Neural progenitor cell (in vitro differentiated cells): Measurements from ENCODE around the gene EDN2. TPM values are rescaled to one million over a fixed set of nuclear protein-coding genes. Genes with fewer than 3 reads are reported as not detected.

Experiments
- DNase-seq: peaks from one replicate; pipeline ENCODE4 v3.0.0-alpha.2; 2016; ENCODE audit warnings: low spot score
- H2AFZ ChIP-seq: fragments of 200-600 bp; sonication (generic); replicated peaks from 2 replicates; pipeline ENCODE4 v1.6.1; 2016; ENCODE audit warnings: antibody characterized with exemption
- H3F3A ChIP-seq: fragments of 200-600 bp; sonication (generic); 2 replicates; pipeline ENCODE4 v1.6.1; 2016; ENCODE audit warnings: antibody characterized with exemption, low read depth
- H3K27ac ChIP-seq: fragments of 200-600 bp; sonication (generic); 2 replicates; pipeline ENCODE4 v1.5.1; 2016; ENCODE audit warnings: mild to moderate bottlenecking
- H3K27me3 ChIP-seq: fragments of 200-600 bp; sonication (generic); 2 replicates; pipeline ENCODE4 v1.6.1; 2016; ENCODE audit warnings: mild to moderate bottlenecking, moderate library complexity
- H3K36me3 ChIP-seq: fragments of 200-600 bp; sonication (generic); 2 replicates; pipeline ENCODE4 v1.5.1; 2016
- H3K4me1 ChIP-seq: fragments of 200-600 bp; sonication (generic); 2 replicates; pipeline ENCODE4 v1.6.1; 2016; ENCODE audit warnings: mixed run types
- H3K4me2 ChIP-seq: fragments of 200-600 bp; sonication (generic); 2 replicates; pipeline ENCODE4 v1.6.1; 2016
- H3K4me3 ChIP-seq: fragments of 200-600 bp; sonication (generic); 2 replicates; pipeline ENCODE4 v1.5.1; 2016
- H3K79me2 ChIP-seq: fragments of 200-600 bp; sonication (generic); 2 replicates; pipeline ENCODE4 v1.6.1; 2016; ENCODE audit warnings: low read depth
- H3K9ac ChIP-seq: fragments of 200-600 bp; sonication (generic); 2 replicates; pipeline ENCODE4 v1.6.1; 2016
- H3K9me3 ChIP-seq: fragments of 200-600 bp; sonication (generic); 2 replicates; pipeline ENCODE4 v1.5.1; 2016; ENCODE audit warnings: low read depth
- H4K20me1 ChIP-seq: fragments of 200-600 bp; sonication (generic); 2 replicates; pipeline ENCODE4 v1.6.1; 2016; ENCODE audit warnings: low read depth
- H3K27ac Mint-ChIP-seq: 3 replicates; pipeline ENCODE4 v1.8.0; 2021; ENCODE audit warnings: mixed read lengths
- H3K27me3 Mint-ChIP-seq: 2 replicates; pipeline ENCODE4 v1.8.0; 2022; ENCODE audit warnings: low read depth, mild to moderate bottlenecking, inconsistent platforms, moderate library complexity, mixed read lengths; ENCODE audit not compliant: insufficient read depth
- H3K36me3 Mint-ChIP-seq: 3 replicates; pipeline ENCODE4 v1.8.0; 2021; ENCODE audit warnings: mixed read lengths
- H3K4me1 Mint-ChIP-seq: 3 replicates; pipeline ENCODE4 v1.8.0; 2021; ENCODE audit warnings: mixed read lengths
- H3K4me3 Mint-ChIP-seq: 3 replicates; pipeline ENCODE4 v1.8.0; 2021; ENCODE audit warnings: mild to moderate bottlenecking, moderate library complexity, mixed read lengths
- H3K9me3 Mint-ChIP-seq: 3 replicates; pipeline ENCODE4 v1.8.0; 2020; ENCODE audit warnings: mixed read lengths
- EZH2 ChIP-seq: fragments of 200-600 bp; sonication (generic); IDR thresholded peaks from 2 replicates; pipeline ENCODE4 v1.6.1; 2017; ENCODE audit warnings: antibody characterized with exemption, mild to moderate bottlenecking, moderate library complexity
- EZH2phosphoT487 ChIP-seq: fragments of 200-600 bp; sonication (generic); IDR thresholded peaks from 2 replicates; pipeline ENCODE4 v1.6.1; 2017; ENCODE audit warnings: antibody characterized with exemption
- total RNA-seq: library from RNA; depleted of rRNA; stranded (reverse); fragments of >200 nt; gene quantifications from 2 replicates; pipeline ENCODE4 v1.2.3, GENCODE V29; 2015; ENCODE audit warnings: low replicate concordance
- TF ChIP-seq, protein P1 (sequence below): fragments of 200-600 bp; sonication (generic); IDR thresholded peaks from 2 replicates; pipeline ENCODE4 v1.5.1; 2017; ENCODE audit warnings: antibody characterized with exemption, mild to moderate bottlenecking

EDN2 gene
- total RNA-seq, 1 donor from 2014 or later = not detected

DNA sequence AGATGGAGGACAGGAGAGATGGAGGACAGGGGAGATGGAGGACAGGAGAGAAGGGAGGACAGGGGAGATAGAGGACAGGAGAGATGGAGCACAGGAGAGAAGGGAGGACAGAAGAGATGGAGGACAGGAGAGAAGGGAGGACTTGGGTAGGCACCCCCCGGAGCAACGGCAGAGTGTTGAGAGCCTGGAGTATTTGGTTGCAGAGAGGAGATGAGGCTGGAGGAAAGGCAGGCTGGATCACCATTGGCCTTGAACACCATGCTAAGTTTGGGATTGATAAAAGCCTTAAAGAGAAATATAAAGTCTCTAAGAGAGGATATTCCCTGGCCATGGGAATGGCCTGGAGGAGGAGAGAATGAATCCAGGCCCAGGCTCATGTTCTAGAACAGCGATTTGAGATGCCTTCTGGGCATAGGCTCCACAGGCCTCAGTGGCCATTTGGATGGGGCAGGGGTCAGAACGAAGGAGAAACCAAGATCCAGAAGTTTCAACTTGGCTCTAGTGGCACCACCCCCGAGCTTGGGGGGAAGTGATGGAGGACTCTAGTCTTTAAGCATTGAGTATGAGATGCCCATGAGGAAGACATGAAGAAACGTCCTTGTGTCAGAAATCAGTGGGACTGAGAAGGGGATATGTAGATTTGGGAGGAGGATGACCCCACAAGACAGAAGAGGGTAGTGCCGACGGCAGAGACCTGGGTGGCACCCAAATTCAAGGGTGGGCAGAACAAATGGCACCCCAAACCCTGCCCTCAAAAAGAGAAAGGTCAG lies 47.9 kb upstream of the EDN2 start:
- Histone ChIP-seq H3K79me2 (no peaks in the 10 kb centered on the region), H3K4me3 (no peak overlapping the region), H3K36me3 (no peaks in the 10 kb centered on the region), H3K4me1 (no peaks in the 10 kb centered on the region), H4K20me1 (no peaks in the 10 kb centered on the region), H3K27ac (no peak overlapping the region), H3K4me2 (no peak overlapping the region), H3K9me3 (no peaks in the 10 kb centered on the region), H3K9ac (no peak overlapping the region), H3F3A (no peaks in the 10 kb centered on the region), H2AFZ (no peak overlapping the region), H3K27me3 (no peaks in the 10 kb centered on the region)
- Mint-ChIP-seq H3K4me3 (no peak overlapping the region), H3K9me3 (no peaks in the 10 kb centered on the region), H3K27ac (no peak overlapping the region), H3K4me1 (peaks cover 14% of the 10 kb centered on the region), H3K36me3 (peaks cover 1% of the 10 kb centered on the region), H3K27me3 (peaks cover 7% of the 10 kb centered on the region)
- TF ChIP-seq EZH2phosphoT487 (no peak), EZH2 (no peak)
- TF ChIP-seq, protein P1, sequence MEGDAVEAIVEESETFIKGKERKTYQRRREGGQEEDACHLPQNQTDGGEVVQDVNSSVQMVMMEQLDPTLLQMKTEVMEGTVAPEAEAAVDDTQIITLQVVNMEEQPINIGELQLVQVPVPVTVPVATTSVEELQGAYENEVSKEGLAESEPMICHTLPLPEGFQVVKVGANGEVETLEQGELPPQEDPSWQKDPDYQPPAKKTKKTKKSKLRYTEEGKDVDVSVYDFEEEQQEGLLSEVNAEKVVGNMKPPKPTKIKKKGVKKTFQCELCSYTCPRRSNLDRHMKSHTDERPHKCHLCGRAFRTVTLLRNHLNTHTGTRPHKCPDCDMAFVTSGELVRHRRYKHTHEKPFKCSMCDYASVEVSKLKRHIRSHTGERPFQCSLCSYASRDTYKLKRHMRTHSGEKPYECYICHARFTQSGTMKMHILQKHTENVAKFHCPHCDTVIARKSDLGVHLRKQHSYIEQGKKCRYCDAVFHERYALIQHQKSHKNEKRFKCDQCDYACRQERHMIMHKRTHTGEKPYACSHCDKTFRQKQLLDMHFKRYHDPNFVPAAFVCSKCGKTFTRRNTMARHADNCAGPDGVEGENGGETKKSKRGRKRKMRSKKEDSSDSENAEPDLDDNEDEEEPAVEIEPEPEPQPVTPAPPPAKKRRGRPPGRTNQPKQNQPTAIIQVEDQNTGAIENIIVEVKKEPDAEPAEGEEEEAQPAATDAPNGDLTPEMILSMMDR = no peak
- no peak for DNase-seq

DNA sequence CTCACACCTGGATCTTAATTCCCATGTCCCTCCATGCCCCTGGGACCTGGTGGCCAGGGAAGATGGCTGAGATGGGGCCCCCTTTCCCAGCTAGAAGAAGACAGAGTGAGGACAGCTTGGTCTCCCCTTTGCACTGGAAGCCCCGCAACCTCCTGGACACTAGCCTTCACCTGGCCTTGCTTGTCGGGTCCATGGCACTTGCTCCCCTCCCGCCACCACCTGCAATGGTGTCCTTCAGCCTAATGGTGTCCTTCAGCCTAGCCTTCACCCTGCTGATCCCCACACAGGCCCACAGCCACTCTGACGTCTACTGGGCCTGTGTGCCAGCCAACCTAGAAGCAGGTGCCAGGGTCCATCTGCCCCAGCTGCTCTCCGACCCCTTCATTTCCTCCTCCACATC lies 45.9 kb upstream of the EDN2 start:
- Mint-ChIP-seq H3K27me3 (peaks cover 7% of the 10 kb centered on the region), H3K9me3 (no peaks in the 10 kb centered on the region), H3K4me3 (no peak overlapping the region), H3K4me1 (peaks cover 5% of the 10 kb centered on the region), H3K27ac (no peak overlapping the region), H3K36me3 (peaks cover 1% of the 10 kb centered on the region)
- Histone ChIP-seq H3F3A (no peaks in the 10 kb centered on the region), H4K20me1 (no peaks in the 10 kb centered on the region), H2AFZ (no peak overlapping the region), H3K27ac (no peak overlapping the region), H3K4me2 (no peak overlapping the region), H3K27me3 (no peaks in the 10 kb centered on the region), H3K4me1 (no peaks in the 10 kb centered on the region), H3K79me2 (no peaks in the 10 kb centered on the region), H3K9ac (no peak overlapping the region), H3K9me3 (no peaks in the 10 kb centered on the region), H3K4me3 (no peak overlapping the region), H3K36me3 (no peaks in the 10 kb centered on the region)
- TF ChIP-seq, protein P1 = no peak
- TF ChIP-seq EZH2phosphoT487 (no peak), EZH2 (no peak)
- DNase-seq = no peak

DNA sequence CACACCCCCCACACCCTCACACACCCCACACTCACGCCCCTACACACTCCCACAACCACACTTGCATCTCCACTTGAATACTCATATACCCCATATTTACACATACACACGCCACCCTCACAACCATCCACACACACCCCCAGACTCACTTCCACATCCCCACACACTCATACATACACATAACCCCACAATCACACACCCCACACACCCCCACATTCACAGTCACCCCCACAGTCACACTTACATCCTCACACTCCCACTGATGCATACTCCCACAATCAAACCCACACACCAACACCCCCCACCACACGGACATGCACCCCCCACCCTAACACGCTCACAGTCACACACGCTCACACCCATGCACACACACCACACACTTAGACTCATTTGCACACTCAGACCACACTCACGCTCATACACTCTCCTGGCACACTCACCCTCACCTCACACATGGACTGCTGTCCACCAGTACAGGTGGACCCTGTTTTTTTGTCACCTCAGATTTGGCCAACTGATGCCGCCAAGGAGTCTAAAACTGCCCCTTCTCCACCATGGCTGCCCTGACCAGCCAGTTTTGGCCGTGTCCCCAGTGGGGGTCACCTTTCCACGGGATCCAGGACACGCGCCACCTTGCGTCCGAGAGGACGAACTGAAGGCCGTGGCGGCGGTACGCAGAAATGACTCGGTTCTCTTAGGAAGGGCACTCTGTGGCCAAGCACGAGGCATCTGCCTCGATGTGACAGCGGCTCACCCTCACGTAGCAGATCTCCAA lies 45.3 kb upstream of the EDN2 start:
- Mint-ChIP-seq H3K4me3 (no peak overlapping the region), H3K27me3 (peaks cover 7% of the 10 kb centered on the region), H3K27ac (no peak overlapping the region), H3K36me3 (no peaks in the 10 kb centered on the region), H3K9me3 (no peaks in the 10 kb centered on the region), H3K4me1 (peaks cover 2% of the 10 kb centered on the region)
- Histone ChIP-seq H3K4me2 (no peak overlapping the region), H3K9ac (no peak overlapping the region), H3K4me1 (no peaks in the 10 kb centered on the region), H3K9me3 (no peaks in the 10 kb centered on the region), H3K27me3 (no peaks in the 10 kb centered on the region), H3K27ac (no peak overlapping the region), H2AFZ (no peak overlapping the region), H3F3A (no peaks in the 10 kb centered on the region), H3K79me2 (no peaks in the 10 kb centered on the region), H3K4me3 (no peak overlapping the region), H4K20me1 (no peaks in the 10 kb centered on the region), H3K36me3 (no peaks in the 10 kb centered on the region)
- TF ChIP-seq, protein P1 = no peak
- no peak for TF ChIP-seq EZH2
- no peak for TF ChIP-seq EZH2phosphoT487
- DNase-seq = no peak
